Endothelial cell of umbilical vein (primary cell): ENCODE measurements around the gene GRB14. TPM values are rescaled to one million over a fixed set of nuclear protein-coding genes. Genes with fewer than 3 reads are reported as not detected.

ENCODE experiments used
- BruUV-seq: library from RNA; stranded (reverse); fragments of 400-500 nt; replicated peaks from 2 replicates; lab custom pipeline; 2021; lab: Mats Ljungman, UMichigan
- CTCF ChIA-PET: fragments of 300-600, 350-600 bp; sonication (Branson Sonifier 250); formaldehyde crosslinking; loops from one replicate; lab custom pipeline; 2021; ENCODE audit warnings: antibody characterized with exemption, inconsistent platforms; lab: Charles Lee
- POLR2A ChIA-PET: fragments of 300-600, 350-600 bp; sonication (Branson Sonifier 250); formaldehyde crosslinking; loops from one replicate; lab custom pipeline; 2021; ENCODE audit warnings: antibody characterized with exemption, inconsistent platforms; lab: Charles Lee
- DNase-seq: peaks from one replicate; pipeline ENCODE4 v3.0.0-alpha.2; 2011; ENCODE audit warnings: low read depth, low spot score
- FAIRE-seq: peaks from 2 replicates; lab custom pipeline; 2011; peaks lifted over from hg19 to GRCh38; lab: Jason Lieb, UNC
- H2AFZ ChIP-seq: 2 replicates; pipeline ENCODE4 v1.6.0; 2012; ENCODE audit warnings: low read depth, low read length, control low read depth, inconsistent platforms
- H3K27ac ChIP-seq: 2 replicates; pipeline ENCODE4 v1.5.1; 2011; ENCODE audit warnings: low read depth, mild to moderate bottlenecking, control low read depth, low read length, moderate library complexity; ENCODE audit not compliant: insufficient read depth
- H3K27me3 ChIP-seq, 2 experiments: 2 replicates each; pipeline versions ENCODE4 v1.6.0 to v1.6.1; 2011; ENCODE audit warnings: low read length in 2 of 2, mixed read lengths in 1 of 2; ENCODE audit not compliant: control insufficient read depth in 2 of 2, insufficient read depth in 2 of 2
- H3K36me3 ChIP-seq, 2 experiments: 2 replicates in 1 of 2; 3 replicates in 1 of 2; pipeline ENCODE4 v1.5.1; 2011; ENCODE audit warnings: low read length in 2 of 2, mild to moderate bottlenecking in 1 of 2, moderate library complexity in 1 of 2; ENCODE audit not compliant: control insufficient read depth in 2 of 2, insufficient read depth in 2 of 2; ENCODE audit errors: extremely low read depth in 1 of 2
- H3K4me1 ChIP-seq: 3 replicates; pipeline ENCODE4 v1.5.1; 2011; ENCODE audit warnings: mild to moderate bottlenecking, low read length; ENCODE audit not compliant: control insufficient read depth, insufficient read depth; ENCODE audit errors: extremely low read depth
- H3K4me2 ChIP-seq: 2 replicates; pipeline ENCODE4 v1.6.1; 2011; ENCODE audit warnings: low read length, control low read depth, mixed read lengths; ENCODE audit not compliant: insufficient read depth
- H3K4me3 ChIP-seq, 3 experiments: fragments of 200-600 bp in 1 of 3; sonication (generic), shearing (Covaris generic) in 1 of 3; replicated peaks in 1 of 3; 2 replicates each; pipeline ENCODE4 v1.5.1; 2011 to 2016; ENCODE audit warnings: control low read depth in 3 of 3, low read length in 3 of 3, mild to moderate bottlenecking in 2 of 3, inconsistent platforms in 1 of 3, low read depth in 1 of 3, moderate library complexity in 1 of 3; ENCODE audit not compliant: insufficient read depth in 1 of 3
- H3K79me2 ChIP-seq: 2 replicates; pipeline ENCODE4 v1.6.0; 2012; ENCODE audit warnings: low read length, inconsistent platforms; ENCODE audit not compliant: control insufficient read depth, insufficient read depth
- H3K9ac ChIP-seq: replicated peaks from 2 replicates; pipeline ENCODE3; 2011; ENCODE audit warnings: low read length, control low read depth; ENCODE audit not compliant: insufficient read depth; ENCODE audit errors: extremely low read depth
- H3K9me1 ChIP-seq: replicated peaks from 3 replicates; pipeline ENCODE4 v1.6.0; 2011; ENCODE audit warnings: mild to moderate bottlenecking, low read length; ENCODE audit not compliant: control insufficient read depth, insufficient read depth; ENCODE audit errors: extremely low read depth
- H3K9me3 ChIP-seq: replicated peaks from 2 replicates; pipeline ENCODE4 v1.5.1; 2012; ENCODE audit warnings: low read length, inconsistent platforms; ENCODE audit not compliant: control insufficient read depth, insufficient read depth
- H4K20me1 ChIP-seq: replicated peaks from 2 replicates; pipeline ENCODE3; 2011; ENCODE audit warnings: mild to moderate bottlenecking, low read length; ENCODE audit not compliant: control insufficient read depth, insufficient read depth; ENCODE audit errors: extremely low read depth
- CTCF ChIP-seq, 2 donors: IDR thresholded peaks; 1 replicate in 1 of 2; 2 replicates in 1 of 2; pipeline ENCODE4 v1.5.1; 2011; ENCODE audit warnings: low read length in 2 of 2, mild to moderate bottlenecking in 2 of 2, moderate library complexity in 2 of 2, control low read depth in 1 of 2, inconsistent platforms in 1 of 2, low read depth in 1 of 2; ENCODE audit not compliant: insufficient read depth in 1 of 2; ENCODE audit errors: extremely low read depth in 1 of 2
- FOS ChIP-seq: IDR thresholded peaks from 2 replicates; pipeline ENCODE4 v1.6.1; 2011; ENCODE audit warnings: mild to moderate bottlenecking, low read length, moderate library complexity, borderline replicate concordance; ENCODE audit not compliant: insufficient read depth
- GATA2 ChIP-seq: IDR thresholded peaks from 2 replicates; pipeline ENCODE4 v1.7.0; 2011; ENCODE audit warnings: low read depth, mild to moderate bottlenecking, moderate library complexity, mixed read lengths, low read length; ENCODE audit not compliant: insufficient read length, insufficient read depth
- JUN ChIP-seq: IDR thresholded peaks from 2 replicates; pipeline ENCODE4 v1.6.1; 2011; ENCODE audit warnings: borderline replicate concordance, low read depth; ENCODE audit not compliant: insufficient read length, insufficient read depth
- MAX ChIP-seq: IDR thresholded peaks from 2 replicates; pipeline ENCODE4 v1.6.1; 2011; ENCODE audit not compliant: insufficient read depth, insufficient read length
- MYC ChIP-seq: IDR thresholded peaks from one replicate; pipeline ENCODE4 v1.6.1; 2011; ENCODE audit warnings: mild to moderate bottlenecking, low read depth, low read length
- POLR2A ChIP-seq: IDR thresholded peaks from 2 replicates; pipeline ENCODE4 v1.6.1; 2012; ENCODE audit warnings: low read depth, mild to moderate bottlenecking, control low read depth, low read length
- POLR2AphosphoS5 ChIP-seq: IDR thresholded peaks from 2 replicates; pipeline ENCODE4 v1.6.1; 2012; ENCODE audit warnings: low read depth, mild to moderate bottlenecking, control low read depth, low read length, moderate library complexity; ENCODE audit not compliant: insufficient read depth
- dilution Hi-C: fragments of 300-500 bp; cut with MboI; formaldehyde crosslinking; loops from one replicate; pipeline ENCODE4 v1.15.0; 2019; ENCODE audit warnings: low sequenced_read_pairs; ENCODE audit not compliant: extremely low pct_ligation_motif_present
- intact Hi-C: fragments of 100-400 bp; cut with micrococcal nuclease; formaldehyde crosslinking; loops from one replicate; pipeline ENCODE4 v1.10.0; 2022
- polyA plus RNA-seq, 4 experiments: library from polyadenylated mRNA; depleted of rRNA in 3 of 4; stranded (reverse) in 3 of 4; unstranded in 1 of 4; fragments of >200 nt; gene quantifications; 2 replicates each; pipeline versions ENCODE4 v1.2.1 to v1.2.3, GENCODE V29; 2011 to 2012; ENCODE audit warnings: missing spikeins in 1 of 4
- total RNA-seq: library from RNA; stranded (reverse); gene quantifications from 2 replicates; pipeline ENCODE4 v1.2.3, GENCODE V29; 2021

The GRB14 gene
- total and polyA plus RNA-seq, 2 donors (not counting 3 experiments of a cell fraction or from before 2014, with no cell fraction given): 3.0 to 10.3 TPM

GRCh38 chr2:164561416-164561815, 59.9 kb downstream of the GRB14 start:
- Histone ChIP-seq H3K9ac (no peak overlapping the region), H3K9me3 (no peaks in the 10 kb centered on the region), H3K36me3 (no peaks in the 10 kb centered on the region), H3K9me1 (no peaks in the 10 kb centered on the region), H3K27ac (no peak overlapping the region), H2AFZ (no peak overlapping the region), H3K4me1 (peaks cover 22% of the 10 kb centered on the region), H3K4me3 (no peak overlapping the region), H3K79me2 (peaks cover 1% of the 10 kb centered on the region), H4K20me1 (no peaks in the 10 kb centered on the region), H3K4me2 (no peak overlapping the region), H3K27me3 (no peaks in the 10 kb centered on the region)
- DNase-seq (no peak), FAIRE-seq (no peak)
- intact Hi-C loops: loop anchor here (2.0 kb wide), 1 partner anchor 355 kb away; no protein-coding TSS in a partner anchor
- TF ChIP-seq GATA2: no peak
- dilution Hi-C loops: no loop called here
- ChIA-PET CTCF (interaction anchor here (1.4 to 5.5 kb wide), 10 partner anchors 11 to 1391 kb away, joined by 3 to 233 read pairs (median 18); partner anchors contain the start of gene GRB14), POLR2A (no interaction called here)
- no TSS peak for BruUV-seq

GRCh38 chr2:164560902-164561301, 60.4 kb downstream of the GRB14 start:
- no peak for FAIRE-seq
- no TSS peak for BruUV-seq
- ChIA-PET POLR2A (no interaction called here), CTCF (interaction anchor here (0.7 to 5.5 kb wide), 33 partner anchors 11 to 1391 kb away, joined by 3 to 233 read pairs (median 6); partner anchors contain the start of gene GRB14)
- Histone ChIP-seq H3K4me2 (peak overlapping the region; percentile 53), H3K79me2 (peaks cover 3% of the 10 kb centered on the region), H3K9me1 (no peaks in the 10 kb centered on the region), H3K4me1 (peaks cover 22% of the 10 kb centered on the region), H3K9ac (no peak overlapping the region), H4K20me1 (no peaks in the 10 kb centered on the region), H3K27ac (no peak overlapping the region), H3K9me3 (no peaks in the 10 kb centered on the region), H3K4me3 (no peak overlapping the region), H3K27me3 (no peaks in the 10 kb centered on the region), H3K36me3 (no peaks in the 10 kb centered on the region), H2AFZ (peak overlapping the region; percentile 24)
- dilution Hi-C loops (no loop called here), intact Hi-C loops (loop anchor here (1.0 to 2.0 kb wide), 5 partner anchors 9 to 356 kb away; no protein-coding TSS in a partner anchor)
- no peak for DNase-seq
- TF ChIP-seq MYC (no peak), FOS (no peak), JUN (no peak), POLR2AphosphoS5 (no peak), MAX (no peak), GATA2 (no peak), CTCF (IDR thresholded peaks at IDR 0.05; ENCODE audit: extremely low read depth in 1 of 2, insufficient read depth in 1 of 2, low read depth in 1 of 2, low read length in 2 of 2) (no peak), POLR2A (no peak)
